H1 (cell line): ENCODE data around the gene FAM193A. TPM values are rescaled to one million over a fixed set of nuclear protein-coding genes. Genes with fewer than 3 reads are reported as not detected.

Experiments used
- CTCF ChIA-PET: fragments of 300-600 bp; sonication (Branson Sonifier 250); formaldehyde crosslinking; loops from one replicate; lab custom pipeline; 2021; ENCODE audit not compliant: partially characterized antibody; lab: Charles Lee
- POLR2A ChIA-PET: fragments of 300-600 bp; sonication (Branson Sonifier 250); formaldehyde crosslinking; loops from one replicate; lab custom pipeline; 2021; ENCODE audit warnings: inconsistent platforms; ENCODE audit not compliant: partially characterized antibody; lab: Charles Lee
- DNase-seq, 2 experiments: peaks; one replicate each; pipeline versions ENCODE4 v3.0.0 to v3.0.0-alpha.2; 2010 to 2022; ENCODE audit warnings: low spot score in 2 of 2, low read depth in 1 of 2, mixed read lengths in 1 of 2
- FAIRE-seq: peaks from 2 replicates; lab custom pipeline; 2011; peaks lifted over from hg19 to GRCh38; lab: Jason Lieb, UNC
- H2AFZ ChIP-seq: 2 replicates; pipeline ENCODE4 v1.8.1; 2012; ENCODE audit warnings: low read length, inconsistent platforms
- H2AK5ac ChIP-seq: 2 replicates; pipeline ENCODE4 v1.6.1; 2013; ENCODE audit warnings: low read depth, low read length
- H2BK120ac ChIP-seq: replicated peaks from 2 replicates; pipeline ENCODE3; 2013; ENCODE audit warnings: low read depth, low read length, inconsistent platforms
- H2BK12ac ChIP-seq: 2 replicates; pipeline ENCODE4 v1.6.1; 2013; ENCODE audit warnings: low read depth, low read length
- H2BK15ac ChIP-seq: 2 replicates; pipeline ENCODE4 v1.6.1; 2013; ENCODE audit warnings: low read length
- H2BK20ac ChIP-seq: 2 replicates; pipeline ENCODE4 v1.6.1; 2013; ENCODE audit warnings: low read length
- H2BK5ac ChIP-seq: 2 replicates; pipeline ENCODE4 v1.6.1; 2013; ENCODE audit warnings: low read depth, low read length
- H3K14ac ChIP-seq: 2 replicates; pipeline ENCODE4 v1.6.1; 2013; ENCODE audit warnings: inconsistent platforms; ENCODE audit not compliant: insufficient read length
- H3K18ac ChIP-seq: 2 replicates; pipeline ENCODE4 v1.6.1; 2013; ENCODE audit warnings: low read length; ENCODE audit errors: extremely low read depth
- H3K23ac ChIP-seq: 2 replicates; pipeline ENCODE4 v1.6.1; 2013; ENCODE audit warnings: inconsistent platforms; ENCODE audit not compliant: insufficient read length
- H3K23me2 ChIP-seq: 2 replicates; pipeline ENCODE4 v1.6.1; 2013; ENCODE audit warnings: low read depth, low read length
- H3K27ac ChIP-seq: 2 replicates; pipeline ENCODE4 v1.6.1; 2011; ENCODE audit warnings: low read depth, low read length, inconsistent platforms
- H3K27me3 ChIP-seq, 4 experiments: replicated peaks in 1 of 4; 1 replicate in 1 of 4; 2 replicates in 3 of 4; pipeline versions ENCODE4 v1.6.1 to v1.8.1; 2011 to 2013; ENCODE audit warnings: low read length in 3 of 4, mild to moderate bottlenecking in 3 of 4, inconsistent platforms in 2 of 4, mixed read lengths in 2 of 4, moderate library complexity in 1 of 4; ENCODE audit not compliant: control insufficient read depth in 3 of 4, insufficient read depth in 3 of 4; ENCODE audit errors: extremely low read depth in 1 of 4
- H3K36me3 ChIP-seq, 4 experiments: 2 replicates each; pipeline versions ENCODE4 v1.6.1 to v1.8.1; 2011 to 2013; ENCODE audit warnings: mild to moderate bottlenecking in 4 of 4, low read length in 3 of 4, moderate library complexity in 2 of 4, control low read depth in 1 of 4, inconsistent platforms in 1 of 4; ENCODE audit not compliant: insufficient read depth in 4 of 4, control insufficient read depth in 2 of 4
- H3K4ac ChIP-seq: replicated peaks from 2 replicates; pipeline ENCODE3; 2013; ENCODE audit warnings: low read length, low read depth, mixed read lengths, inconsistent platforms; ENCODE audit not compliant: insufficient read length
- H3K4me1 ChIP-seq, 4 experiments: replicated peaks in 1 of 4; 1 replicate in 1 of 4; 2 replicates in 3 of 4; pipeline versions ENCODE4 v1.6.1 to v1.8.1; 2011 to 2013; ENCODE audit warnings: low read length in 3 of 4, inconsistent platforms in 2 of 4, mixed read lengths in 1 of 4; ENCODE audit not compliant: insufficient read depth in 4 of 4, control insufficient read depth in 3 of 4
- H3K4me2 ChIP-seq, 2 experiments: 2 replicates each; pipeline versions ENCODE4 v1.6.1 to v1.8.1; 2011 to 2013; ENCODE audit warnings: low read depth in 2 of 2, low read length in 2 of 2, control low read depth in 1 of 2, inconsistent platforms in 1 of 2, mild to moderate bottlenecking in 1 of 2; ENCODE audit not compliant: insufficient read depth in 1 of 2
- H3K4me3 ChIP-seq, 4 experiments: fragments of 200-600, 300-600 bp in 1 of 4; sonication (generic), shearing (Covaris generic), sonication (Bioruptor Twin) in 1 of 4; 2 replicates each; pipeline versions ENCODE4 v1.5.1 to v1.8.1; 2011 to 2016; ENCODE audit warnings: low read length in 4 of 4, low read depth in 3 of 4, control low read depth in 2 of 4, inconsistent platforms in 2 of 4, mild to moderate bottlenecking in 2 of 4, mixed read lengths in 1 of 4, moderate library complexity in 1 of 4; ENCODE audit not compliant: insufficient read depth in 2 of 4; ENCODE audit errors: extremely low read depth in 1 of 4
- H3K56ac ChIP-seq: replicated peaks from 2 replicates; pipeline ENCODE3; 2013; ENCODE audit warnings: low read depth, mild to moderate bottlenecking, mixed read lengths, low read length, inconsistent platforms; ENCODE audit not compliant: insufficient read length
- H3K79me1 ChIP-seq: 2 replicates; pipeline ENCODE4 v1.6.1; 2013; ENCODE audit warnings: low read depth, low read length, control low read depth
- H3K79me2 ChIP-seq, 2 experiments: 2 replicates each; pipeline versions ENCODE4 v1.6.1 to v1.8.1; 2012 to 2013; ENCODE audit warnings: low read length in 2 of 2, mild to moderate bottlenecking in 2 of 2, inconsistent platforms in 1 of 2; ENCODE audit not compliant: insufficient read depth in 2 of 2, control insufficient read depth in 1 of 2
- H3K9ac ChIP-seq, 4 experiments: replicated peaks in 1 of 4; 1 replicate in 1 of 4; 2 replicates in 3 of 4; pipeline versions ENCODE4 v1.6.1 to v1.8.1; 2011 to 2013; ENCODE audit warnings: low read depth in 3 of 4, low read length in 3 of 4, control low read depth in 2 of 4, mild to moderate bottlenecking in 2 of 4, moderate library complexity in 2 of 4, inconsistent platforms in 1 of 4; ENCODE audit errors: extremely low read depth in 1 of 4
- H3K9me3 ChIP-seq, 2 experiments: 2 replicates each; pipeline versions ENCODE4 v1.6.1 to v1.8.1; 2012 to 2013; ENCODE audit warnings: mild to moderate bottlenecking in 2 of 2, moderate library complexity in 2 of 2, control low read depth in 1 of 2, inconsistent platforms in 1 of 2, low read depth in 1 of 2, low read length in 1 of 2, mixed read lengths in 1 of 2; ENCODE audit not compliant: insufficient read depth in 2 of 2
- H4K20me1 ChIP-seq, 2 experiments: replicated peaks in 1 of 2; 2 replicates each; pipeline versions ENCODE3 to v1.8.1; 2011 to 2013; ENCODE audit warnings: inconsistent platforms in 2 of 2, low read length in 2 of 2, mild to moderate bottlenecking in 1 of 2; ENCODE audit not compliant: insufficient read depth in 2 of 2, control insufficient read depth in 1 of 2
- H4K5ac ChIP-seq: 2 replicates; pipeline ENCODE4 v1.6.1; 2013; ENCODE audit warnings: low read length, low read depth, mixed read lengths, inconsistent platforms; ENCODE audit not compliant: insufficient read length
- H4K8ac ChIP-seq: 2 replicates; pipeline ENCODE4 v1.8.0; 2013; ENCODE audit warnings: mild to moderate bottlenecking, moderate library complexity, low read length, inconsistent platforms; ENCODE audit not compliant: insufficient read depth; ENCODE audit errors: extremely low read depth
- H4K91ac ChIP-seq: replicated peaks from 2 replicates; pipeline ENCODE3; 2013; ENCODE audit warnings: low read length, mixed read lengths, inconsistent platforms; ENCODE audit not compliant: insufficient read length
- ATF2 ChIP-seq: IDR thresholded peaks from 2 replicates; pipeline ENCODE4 v1.6.1; 2012; ENCODE audit warnings: low read length, inconsistent platforms
- ATF3 ChIP-seq: IDR thresholded peaks from 2 replicates; pipeline ENCODE4 v1.6.1; 2011; ENCODE audit warnings: low read depth, mild to moderate bottlenecking, low read length; ENCODE audit not compliant: insufficient read depth
- BRCA1 ChIP-seq: IDR thresholded peaks from 2 replicates; pipeline ENCODE4 v1.6.1; 2012; ENCODE audit warnings: low read depth, low read length, improper control_type of control experiment
- CBX8 ChIP-seq: fragments of 300-800, 300-1000 bp; sonication (generic); IDR thresholded peaks from 2 replicates; pipeline ENCODE4 v1.7.1; 2016; ENCODE audit warnings: low read depth, low read length, borderline replicate concordance
- EP300 ChIP-seq, 2 experiments: IDR thresholded peaks; 1 replicate in 1 of 2; 2 replicates in 1 of 2; pipeline ENCODE4 v1.6.1; 2011 to 2012; ENCODE audit warnings: low read depth in 2 of 2, low read length in 2 of 2, mild to moderate bottlenecking in 2 of 2, borderline replicate concordance in 1 of 2, inconsistent platforms in 1 of 2, moderate library complexity in 1 of 2
- GABPA ChIP-seq: IDR thresholded peaks from 2 replicates; pipeline ENCODE4 v1.6.1; 2011; ENCODE audit warnings: mild to moderate bottlenecking, low read length, moderate library complexity, borderline replicate concordance; ENCODE audit not compliant: insufficient read depth
- KDM4A ChIP-seq: IDR thresholded peaks from one replicate; pipeline ENCODE4 v1.7.1; 2012; ENCODE audit warnings: low read depth, mild to moderate bottlenecking, moderate library complexity, low read length, inconsistent platforms; ENCODE audit not compliant: severe bottlenecking
- NRF1 ChIP-seq: IDR thresholded peaks from 2 replicates; pipeline ENCODE4 v1.6.1; 2011; ENCODE audit warnings: mild to moderate bottlenecking, low read depth, low read length, improper control_type of control experiment
- POLR2A ChIP-seq, 2 experiments: IDR thresholded peaks; 1 replicate in 1 of 2; 2 replicates in 1 of 2; pipeline ENCODE4 v1.6.1; 2011; ENCODE audit warnings: low read depth in 2 of 2, low read length in 2 of 2, mild to moderate bottlenecking in 2 of 2; ENCODE audit errors: control extremely low read depth in 1 of 2
- POU5F1 ChIP-seq: IDR thresholded peaks from 2 replicates; pipeline ENCODE4 v1.6.1; 2011; ENCODE audit warnings: low read depth, mild to moderate bottlenecking, low read length, moderate library complexity
- SUZ12 ChIP-seq: fragments of 200-600 bp; sonication (generic); IDR thresholded peaks from 2 replicates; pipeline ENCODE4 v1.6.1; 2012; ENCODE audit warnings: mild to moderate bottlenecking, inconsistent platforms, low read length, moderate library complexity, mixed read lengths
- YY1 ChIP-seq: IDR thresholded peaks from 2 replicates; pipeline ENCODE4 v1.6.1; 2011; ENCODE audit warnings: low read depth, mild to moderate bottlenecking, low read length
- WGBS, 2 experiments: shearing (Covaris generic) in 1 of 2; methylation state at CpG; one replicate each; pipeline versions ENCODE4 v1.1.6 to v1.1.7; 2013 to 2015; ENCODE audit warnings: low lambda C conversion rate in 2 of 2, mixed read lengths in 2 of 2, inconsistent platforms in 1 of 2, low coverage in 1 of 2, missing lambda C conversion rate in 1 of 2; ENCODE audit not compliant: insufficient replicate concordance in 2 of 2, insufficient coverage in 1 of 2, insufficient read length in 1 of 2; ENCODE audit errors: extremely low coverage in 1 of 2, missing lambda C conversion rate in 1 of 2; 5-methylcytosine and 5-hydroxymethylcytosine counted together
- polyA plus RNA-seq, 7 experiments: library from polyadenylated mRNA; depleted of rRNA in 3 of 7; stranded (reverse) in 5 of 7; unstranded in 2 of 7; fragments of >200 nt in 5 of 7; fragments of 200-250 nt in 2 of 7; gene quantifications; 1 replicate in 5 of 7; 2 replicates in 1 of 7; 4 replicates in 1 of 7; pipeline versions ENCODE4 v1.2.1 to v1.2.3, GENCODE V29; 2011 to 2013; ENCODE audit warnings: missing spikeins in 2 of 7, mixed read lengths in 2 of 7
- total RNA-seq: library from RNA; stranded (reverse); fragmentation: NEBNext Ultra II Directional; extraction: Animal tissue kit (Norgen Biotek cat#: 25700); gene quantifications from 2 replicates; pipeline ENCODE4 v1.2.1, GENCODE V29; 2021

FAM193A gene
- total and polyA plus RNA-seq, 2 of the 8 experiments (the other 6 are each of a cell fraction or from before 2014, with no cell fraction given) = 8.7 to 26.2 TPM

DNA sequence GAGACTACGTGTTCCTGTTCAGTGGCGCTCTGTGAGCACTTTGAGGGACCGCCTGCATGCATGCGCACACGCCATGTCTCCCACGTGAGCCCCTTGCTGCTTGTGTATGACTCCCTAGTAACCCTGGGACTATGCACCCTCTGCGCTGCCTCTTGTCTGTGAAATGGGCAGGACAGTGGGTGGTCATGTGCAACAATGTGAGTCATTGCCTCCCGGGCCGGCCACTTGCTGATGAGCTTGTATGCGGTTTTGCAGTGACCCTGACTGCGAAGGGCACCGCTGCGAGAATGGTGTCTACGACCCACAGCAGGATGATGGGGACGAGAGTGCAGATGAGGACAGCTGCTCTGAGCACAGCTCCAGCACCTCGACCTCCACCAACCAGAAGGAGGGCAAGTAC lies 158.2 kb downstream of the FAM193A start:
- Histone ChIP-seq H3K27ac (no peak overlapping the region), H4K91ac (no peak overlapping the region), H2BK12ac (no peak overlapping the region), H4K8ac (peak overlapping the region; percentile 41; the same call in 1 of the 2 replicates), H2AK5ac (no peak overlapping the region), H3K9me3 (no peaks in the 10 kb centered on the region), H3K56ac (no peak overlapping the region), H3K36me3 (peaks cover 32 to 53% (median 42%) of the 10 kb centered on the region in 4 experiments; a peak in 7 of 8 replicates), H3K18ac (no peak overlapping the region), H3K79me2 (no peaks in the 10 kb centered on the region), H2BK20ac (no peak overlapping the region), H2BK5ac (no peak overlapping the region), H4K20me1 (peaks cover 5 to 11% of the 10 kb centered on the region in 2 experiments), H3K4ac (no peak overlapping the region), H2BK15ac (no peak overlapping the region), H2BK120ac (no peak overlapping the region), H3K4me3 (no peak overlapping the region), H3K23me2 (no peaks in the 10 kb centered on the region; the same call in 1 of the 2 replicates), H3K27me3 (no peaks in the 10 kb centered on the region), H3K14ac (no peak overlapping the region), H2AFZ (no peak overlapping the region), H4K5ac (no peak overlapping the region), H3K9ac (0 out of 7 replicates have a peak overlapping the region, but pooled peaks of 1 of the 4 experiments have one; percentile 10), H3K4me2 (no peak overlapping the region), H3K79me1 (no peaks in the 10 kb centered on the region; the same call in 1 of the 2 replicates), H3K4me1 (no peaks in the 10 kb centered on the region), H3K23ac (no peak overlapping the region)
- POLR2A ChIA-PET = no interaction called here
- CTCF ChIA-PET = interaction anchor here (1.0 to 1.1 kb wide), 3 partner anchors 11 to 22 kb away, joined by 3 to 4 read pairs (median 3); no protein-coding TSS in a partner anchor
- no peak for DNase-seq
- FAIRE-seq = no peak
- WGBS, 2 experiments = 97% methylated on average over 16 of the region's 16 CpGs; no CpG with 5 or more reads in 1 of the 2 experiments
- no peak for TF ChIP-seq ATF3
- no peak for TF ChIP-seq ATF2
- TF ChIP-seq NRF1 = no peak
- no peak for TF ChIP-seq YY1
- no peak for TF ChIP-seq SUZ12
- TF ChIP-seq GABPA = no peak
- TF ChIP-seq CBX8 = no peak
- no peak for TF ChIP-seq POU5F1
- no peak for TF ChIP-seq EP300 (IDR thresholded peaks at IDR 0.05; ENCODE audit: borderline replicate concordance in 1 of 2, low read depth in 2 of 2, low read length in 2 of 2)
- TF ChIP-seq POLR2A (IDR thresholded peaks at IDR 0.05; ENCODE audit: control extremely low read depth in 1 of 2, low read depth in 2 of 2, low read length in 2 of 2) = no peak
- no peak for TF ChIP-seq BRCA1
- no peak for TF ChIP-seq KDM4A
